ENCODE results near the gene GMPS.
"Not testable (repeated sequence)": the region's sequence is repeated elsewhere in the genome, so short reads cannot be mapped to it uniquely, and the experiment has no call there.

The GMPS gene

DNA sequence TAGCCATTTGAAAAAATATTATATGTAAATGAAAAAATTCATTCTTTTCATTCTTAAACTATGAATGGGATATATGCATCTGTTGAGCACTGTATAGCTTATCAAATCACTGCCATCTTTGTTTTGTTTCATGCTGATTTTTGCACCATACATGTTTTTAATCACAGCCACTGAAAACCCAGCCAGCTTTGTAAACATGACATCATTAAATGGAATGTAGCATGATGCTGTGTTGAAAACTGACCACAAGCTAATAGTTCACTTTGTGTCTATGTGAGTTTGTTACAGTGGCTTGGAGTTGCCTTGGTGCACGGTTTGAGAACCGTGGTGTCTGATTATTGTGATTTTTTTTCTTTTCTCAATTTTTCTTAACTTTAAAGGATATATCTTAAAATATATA lies 75.7 kb downstream of the GMPS start:
- DNase-seq, result no peak

DNA sequence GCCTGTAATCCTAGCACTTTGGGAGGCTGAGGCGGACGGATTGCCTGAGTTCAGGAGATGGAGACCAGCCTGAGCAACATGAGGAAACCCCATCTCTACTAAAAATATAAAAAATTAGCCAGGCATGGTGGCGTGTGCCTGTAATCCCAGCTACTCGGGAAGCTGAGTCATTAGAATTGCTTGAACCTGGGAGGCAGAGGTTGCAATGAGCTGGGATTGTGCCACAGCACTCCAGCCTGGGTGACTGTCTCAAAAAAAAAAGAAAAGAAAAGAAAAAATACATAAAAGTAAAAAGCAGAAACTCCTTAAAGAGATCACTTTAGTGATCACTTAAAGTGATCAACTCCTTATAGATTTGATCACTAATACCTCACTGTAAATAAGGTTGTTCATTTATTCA lies 78.0 kb downstream of the GMPS start:
- no peak for DNase-seq

DNA sequence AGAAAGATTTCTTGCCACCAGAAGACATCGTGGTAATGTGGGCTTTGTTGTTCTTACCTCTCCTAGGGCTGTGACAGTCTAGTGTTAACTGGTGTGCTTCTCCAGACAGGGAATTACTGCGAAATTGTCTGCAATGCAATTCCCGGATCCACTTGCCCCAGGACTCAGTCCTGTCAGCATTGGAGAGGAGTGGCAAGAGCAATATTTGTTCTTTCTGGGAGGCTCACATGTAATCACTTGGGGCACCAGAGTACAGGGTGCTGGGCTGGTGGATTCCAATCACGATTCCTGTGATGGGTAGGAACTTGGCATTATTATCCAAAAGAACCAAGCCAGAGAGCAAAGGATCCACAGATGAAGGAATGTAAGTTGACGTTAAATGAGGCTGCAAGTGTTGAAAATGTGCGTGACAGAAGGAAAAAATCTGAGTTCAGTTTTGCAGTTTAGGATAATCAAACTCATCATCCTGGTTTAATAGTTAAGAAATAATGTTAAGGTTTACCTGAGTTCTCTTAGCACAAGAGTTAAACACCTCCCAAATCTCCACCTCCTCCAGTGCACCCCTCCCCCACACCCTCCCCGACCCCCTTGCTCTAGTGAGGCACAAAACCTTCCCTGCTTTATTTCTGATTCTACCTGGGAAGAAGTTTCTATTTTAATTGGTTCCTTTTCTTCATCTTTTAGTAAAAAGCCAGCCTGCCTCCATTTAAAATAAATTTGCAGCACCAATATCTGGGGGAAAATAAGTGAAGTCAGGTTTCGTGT lies 79.2 kb downstream of the GMPS start:
- DNase-seq, result no peak

DNA sequence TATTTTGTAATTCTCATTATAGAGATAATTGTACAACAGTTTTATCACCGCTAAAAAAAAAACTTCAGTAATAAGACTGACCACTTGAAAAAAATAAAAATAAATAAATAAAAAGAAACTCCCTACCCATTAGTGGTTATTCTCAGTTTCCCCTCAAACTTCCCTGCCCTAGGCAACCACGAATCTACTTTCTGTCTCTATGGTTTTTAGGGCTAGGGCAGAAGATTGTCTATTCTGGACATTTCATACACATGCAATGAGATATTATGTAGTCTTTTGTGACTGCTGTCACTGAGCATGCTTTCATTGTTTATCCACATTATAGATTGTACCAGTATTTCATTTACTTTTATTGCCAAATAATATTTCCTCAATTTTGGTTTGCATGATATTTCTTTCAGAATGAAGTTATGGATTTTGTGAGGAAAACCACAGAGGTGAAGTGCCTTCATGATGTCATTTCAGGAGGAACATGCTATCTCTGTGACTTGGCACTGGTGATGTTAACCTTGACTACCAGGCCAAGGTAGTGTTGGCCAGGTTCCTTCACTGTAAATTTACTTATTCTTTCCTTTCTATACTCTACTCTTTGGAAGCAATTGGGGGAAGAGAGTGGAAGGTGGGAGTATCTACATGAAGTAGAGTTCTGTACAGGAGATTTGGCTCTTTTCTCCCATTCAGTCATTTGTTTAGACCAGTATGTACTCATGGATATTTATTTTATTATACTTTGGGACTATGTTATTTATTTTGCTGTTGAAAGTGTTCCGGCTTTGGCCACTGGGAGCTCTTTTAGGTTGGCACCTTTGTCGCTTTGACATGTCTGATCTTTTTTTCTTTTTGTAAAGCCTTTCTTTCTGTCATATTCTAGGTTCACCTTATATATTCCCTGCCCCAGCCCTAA lies 86.3 kb downstream of the GMPS start:
- no peak for DNase-seq

DNA sequence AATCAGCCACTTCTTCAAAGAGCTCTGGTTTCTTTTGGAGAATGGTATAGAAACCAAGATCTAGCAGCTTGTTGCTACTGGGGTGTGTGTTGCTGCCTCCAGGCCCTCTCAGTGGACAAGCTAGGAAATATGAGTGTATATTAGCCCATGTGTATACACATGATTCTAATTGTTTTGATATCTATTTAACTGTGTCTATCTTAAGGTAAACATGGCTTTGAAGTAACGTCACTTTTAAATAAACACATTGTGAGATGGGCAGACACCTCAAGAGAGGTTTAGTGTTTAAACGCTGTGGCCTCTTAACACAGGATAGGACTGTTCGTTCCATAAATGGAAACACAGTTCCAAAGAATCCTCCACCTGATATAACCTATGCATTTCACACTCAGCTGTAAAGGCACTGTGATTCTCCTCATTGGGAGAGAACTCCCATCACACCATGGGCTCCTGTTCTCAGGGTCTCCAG lies 87.0 kb downstream of the GMPS start:
- no peak for DNase-seq

DNA sequence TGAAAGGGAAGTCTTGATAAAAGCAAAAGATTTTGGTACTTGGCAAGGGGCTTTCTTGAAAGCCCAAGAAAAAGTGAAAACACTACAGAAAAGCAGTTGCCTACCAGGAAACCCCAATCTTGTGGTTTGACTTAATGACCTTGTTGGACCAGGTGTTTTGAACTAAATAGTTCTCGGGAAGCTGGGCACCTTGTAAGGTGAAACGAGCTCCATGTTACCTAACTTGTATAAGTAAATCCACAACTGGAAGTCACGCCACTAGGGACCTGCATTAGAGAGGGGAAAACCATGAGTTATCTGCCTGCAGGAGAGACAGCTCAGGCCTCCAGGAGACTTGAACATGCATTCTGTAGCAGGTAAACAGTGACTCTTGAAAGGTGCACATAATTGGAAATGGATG lies 88.2 kb downstream of the GMPS start:
- DNase-seq, result no peak

DNA sequence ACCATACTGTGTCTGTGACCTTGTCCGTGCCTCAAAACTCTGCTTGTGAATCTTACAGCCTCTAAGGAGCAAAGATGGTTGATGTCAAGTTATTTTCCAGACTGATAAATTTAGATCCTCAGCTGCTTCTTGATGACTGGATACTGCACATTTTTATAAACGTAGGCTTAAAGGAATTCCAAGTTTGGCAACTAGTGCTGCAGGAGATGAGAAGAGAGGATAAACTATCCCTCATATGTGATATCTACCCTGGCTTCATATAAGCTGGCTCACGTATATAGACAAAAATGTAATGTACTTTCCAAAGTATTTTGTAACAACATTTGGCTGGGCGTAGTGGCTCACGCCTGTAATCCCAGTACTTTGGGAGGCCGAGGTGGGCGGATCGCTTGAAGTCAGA lies 89.6 kb downstream of the GMPS start:
- no peak for DNase-seq

DNA sequence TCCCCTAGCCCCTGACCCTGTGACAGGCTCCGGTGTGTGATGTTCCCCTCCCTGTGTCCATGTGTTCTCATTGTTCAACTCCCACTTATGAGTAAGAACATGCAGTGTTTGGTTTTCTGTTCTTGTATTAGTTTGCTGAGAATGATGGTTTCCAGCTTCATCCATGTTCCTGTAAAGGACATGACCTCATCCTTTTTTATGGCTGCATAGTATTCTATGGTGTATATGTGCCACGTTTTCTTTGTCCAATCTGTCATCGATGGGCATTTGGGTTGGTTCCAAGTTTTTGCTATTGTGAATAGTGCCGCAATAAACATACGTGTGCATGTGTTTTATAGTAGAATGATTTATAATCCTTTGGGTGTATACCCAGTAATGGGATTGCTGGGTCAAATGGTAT lies 90.6 kb downstream of the GMPS start:
- not testable (repeated sequence) for DNase-seq

DNA sequence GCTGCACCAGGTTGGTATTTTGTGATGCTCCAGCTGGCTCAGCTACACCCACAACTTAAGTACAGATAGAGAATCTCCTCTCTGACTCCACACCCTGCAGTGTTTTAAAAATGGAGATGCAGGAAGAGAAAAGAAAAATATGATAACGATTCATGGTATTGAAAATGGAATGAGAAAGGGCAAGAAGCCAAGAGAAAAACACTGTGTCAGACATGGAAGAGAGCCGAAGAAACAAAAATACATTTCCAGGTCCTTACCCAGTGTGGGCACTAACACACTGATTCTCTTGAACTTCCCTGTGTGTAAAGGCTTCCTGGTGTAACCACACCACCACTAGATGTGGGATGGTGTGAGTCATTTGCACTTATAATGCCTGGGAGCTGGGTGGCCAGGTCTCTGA lies 93.1 kb downstream of the GMPS start:
- no peak for DNase-seq

DNA sequence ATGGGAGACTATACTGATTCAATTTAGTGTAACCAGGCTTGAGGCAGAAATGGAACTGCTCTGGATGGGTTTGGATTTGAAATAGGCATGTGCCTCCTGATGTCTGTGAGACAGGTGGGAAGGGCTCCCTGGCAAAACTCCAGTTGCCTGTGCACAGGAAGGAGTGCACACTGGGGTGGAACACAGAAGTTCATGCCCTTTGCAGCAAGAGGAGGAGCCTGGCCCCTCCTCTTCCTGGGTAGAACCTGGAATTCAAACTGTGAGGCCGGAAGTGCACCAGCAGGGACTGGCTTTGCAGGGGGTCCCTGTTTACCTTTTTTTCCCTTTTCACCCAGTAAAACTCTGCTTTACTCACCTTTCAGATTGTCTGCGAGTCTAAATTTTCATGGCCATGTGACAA lies 99.9 kb downstream of the GMPS start:
- DNase-seq, result no peak

DNA sequence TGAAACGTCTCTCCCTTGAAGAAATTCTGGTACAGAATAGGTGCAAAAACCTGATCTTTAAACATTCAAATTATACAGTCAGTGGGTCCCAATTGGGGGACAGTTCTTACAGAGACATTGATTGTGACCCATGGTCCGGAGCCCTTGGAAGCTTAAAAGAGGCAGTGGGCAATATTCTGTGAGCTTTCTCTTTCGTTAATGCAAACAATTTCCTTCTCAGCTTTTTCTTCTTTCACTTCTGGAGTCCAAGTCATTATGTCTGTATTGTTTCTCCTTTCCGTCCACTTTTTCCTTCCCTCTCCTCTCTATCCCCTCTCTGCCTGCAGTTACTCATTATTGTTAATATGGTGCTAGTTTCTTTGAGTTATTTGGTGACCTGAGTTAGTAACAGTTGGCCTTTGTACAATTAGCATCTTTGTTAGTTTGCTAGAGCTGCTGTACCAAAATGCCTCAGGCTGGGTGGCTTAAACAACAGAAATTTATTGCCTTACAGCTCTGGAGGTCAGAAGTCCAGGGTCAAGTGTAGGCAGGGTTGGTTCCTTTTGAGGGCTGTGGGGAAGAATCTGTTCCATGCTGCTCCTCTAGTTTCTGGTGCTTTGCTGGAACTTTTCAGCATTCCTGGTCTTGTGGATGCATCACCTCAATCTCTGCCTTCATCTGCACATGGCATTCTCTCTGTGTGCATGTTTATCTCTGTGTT lies 102.6 kb downstream of the GMPS start:
- DNase-seq, result no peak

DNA sequence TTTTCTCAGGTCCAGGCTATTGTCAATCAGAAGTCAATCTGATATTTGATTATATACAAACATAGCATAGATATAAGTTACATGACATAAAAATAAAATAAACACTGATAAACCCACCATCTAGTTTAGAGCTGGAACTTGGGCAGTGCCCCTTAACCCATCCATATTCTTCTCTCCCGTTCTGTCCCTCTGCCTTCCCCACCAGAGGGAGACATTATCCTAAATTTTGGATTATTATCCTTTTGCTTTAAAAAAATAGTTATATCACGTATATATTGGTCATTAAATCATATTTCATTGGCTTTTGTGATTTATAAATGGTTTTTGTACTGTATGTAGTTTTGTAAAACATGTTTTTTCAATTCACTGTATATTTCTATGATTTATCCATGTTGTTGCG lies 107.9 kb downstream of the GMPS start:
- DNase-seq, result no peak

DNA sequence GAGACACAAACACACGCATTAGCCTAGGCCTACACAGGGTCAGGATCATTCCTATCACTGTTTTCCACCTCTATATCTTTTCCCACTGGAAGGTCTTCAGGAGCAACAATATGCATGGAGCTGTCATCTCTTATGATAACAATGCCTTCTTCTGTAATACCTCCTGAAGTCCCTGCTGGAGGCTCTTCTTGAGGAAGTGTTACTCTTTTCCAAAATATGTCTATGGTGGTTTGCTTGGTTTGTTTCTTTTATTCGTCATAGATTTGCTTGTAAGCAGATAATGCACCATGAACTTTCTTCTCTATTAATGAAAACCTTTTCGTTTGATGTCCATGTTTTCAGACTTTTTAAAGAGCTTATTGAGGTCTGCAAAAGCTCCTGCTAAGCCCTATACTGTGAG lies 109.3 kb downstream of the GMPS start:
- DNase-seq, result no peak

DNA sequence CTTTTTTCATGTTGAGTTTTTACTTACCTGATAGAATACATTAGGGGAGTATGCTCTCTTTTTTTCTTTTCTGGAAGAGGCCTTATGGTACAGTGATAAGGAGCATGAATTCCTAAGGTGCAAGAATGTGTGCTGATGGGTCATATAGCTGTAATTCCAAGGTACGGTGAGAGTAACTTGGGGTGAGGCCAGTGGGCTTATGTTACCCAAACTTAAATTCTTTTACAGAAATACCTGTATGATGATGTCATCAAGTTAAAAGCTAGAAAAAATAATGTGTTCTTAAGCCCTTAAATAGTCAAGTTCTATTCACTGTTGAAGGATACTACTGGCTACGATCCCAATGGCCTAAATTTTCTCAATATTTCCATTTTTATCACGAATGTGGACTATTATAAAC lies 111.2 kb downstream of the GMPS start:
- DNase-seq, result no peak

DNA sequence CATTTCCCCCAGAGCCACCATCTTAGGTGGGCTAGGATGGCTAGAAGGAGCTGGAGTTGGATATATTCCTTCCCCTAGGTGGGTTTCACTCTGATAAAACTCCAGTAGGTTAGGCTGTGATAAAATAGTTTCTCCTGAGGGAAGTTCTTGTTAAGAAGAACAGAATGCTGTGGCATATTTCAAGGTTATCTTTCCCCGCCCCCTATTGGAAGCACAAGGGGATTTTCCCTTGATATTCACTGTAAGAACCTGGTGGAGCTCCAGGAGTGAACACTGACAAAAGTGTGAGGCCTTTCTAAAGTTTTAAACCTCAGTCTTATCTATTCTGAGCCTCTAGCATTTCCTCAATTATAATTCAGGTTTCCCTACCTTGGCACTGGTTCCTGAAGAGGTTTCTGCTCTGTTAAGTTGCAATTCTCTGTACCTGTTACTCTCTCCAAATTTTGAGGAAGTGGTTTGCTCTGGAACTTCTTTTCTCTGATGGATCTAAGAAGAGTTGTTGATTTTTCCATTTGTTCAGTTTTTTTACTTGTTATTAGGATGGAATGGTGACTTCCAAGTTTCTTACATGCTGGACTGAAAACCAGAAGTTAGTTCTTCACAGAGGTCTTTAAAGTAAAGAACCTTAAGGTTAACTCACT lies 113.5 kb downstream of the GMPS start:
- no peak for DNase-seq

DNA sequence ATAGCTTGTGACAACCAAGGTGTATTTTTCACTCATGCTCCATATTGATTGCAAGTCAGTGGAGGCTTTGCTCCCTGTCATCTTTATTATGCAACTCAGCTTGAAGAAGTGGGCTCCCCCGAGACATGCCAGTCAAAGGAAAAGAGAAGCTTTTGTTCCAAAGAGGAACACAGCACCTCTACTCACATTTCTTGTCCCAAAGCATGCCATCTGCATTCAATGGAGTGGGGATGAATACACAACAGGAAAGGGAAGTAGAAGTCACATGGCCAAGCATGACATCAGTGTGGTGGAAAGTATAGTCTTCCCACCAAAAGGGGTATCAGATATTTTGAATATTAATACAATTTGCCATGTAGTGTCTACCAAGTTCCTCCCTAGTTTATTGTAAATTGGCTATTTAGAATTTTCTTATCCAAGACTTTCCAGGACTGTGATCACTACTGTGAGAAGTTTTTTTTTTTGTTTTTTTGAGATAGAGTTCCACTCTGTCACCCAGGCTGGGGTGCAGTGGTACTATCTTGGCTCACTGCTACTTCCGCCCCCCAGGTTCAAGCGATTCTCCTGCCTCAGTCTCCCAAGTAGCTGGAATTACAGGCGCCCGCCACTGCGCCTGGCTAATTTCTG lies 114.5 kb downstream of the GMPS start:
- DNase-seq, result no peak

DNA sequence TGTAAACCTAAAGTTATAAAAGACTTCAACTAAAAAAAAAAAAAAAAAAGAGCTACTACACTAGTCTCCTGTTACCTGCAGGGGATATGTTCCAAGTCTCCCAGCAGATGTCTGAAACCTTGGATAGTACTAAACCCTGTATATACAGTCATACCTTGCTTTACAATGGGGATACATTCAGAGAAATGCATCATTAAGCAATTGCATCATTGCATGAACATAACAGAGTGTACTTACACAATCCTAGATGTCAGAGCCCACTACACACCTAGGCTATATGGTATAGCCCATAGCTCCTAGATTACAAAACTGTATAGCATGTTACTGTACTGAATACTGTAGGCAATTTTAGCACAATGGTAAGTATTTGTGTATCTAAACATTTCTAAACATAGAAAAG lies 119.1 kb downstream of the GMPS start:
- no peak for DNase-seq

DNA sequence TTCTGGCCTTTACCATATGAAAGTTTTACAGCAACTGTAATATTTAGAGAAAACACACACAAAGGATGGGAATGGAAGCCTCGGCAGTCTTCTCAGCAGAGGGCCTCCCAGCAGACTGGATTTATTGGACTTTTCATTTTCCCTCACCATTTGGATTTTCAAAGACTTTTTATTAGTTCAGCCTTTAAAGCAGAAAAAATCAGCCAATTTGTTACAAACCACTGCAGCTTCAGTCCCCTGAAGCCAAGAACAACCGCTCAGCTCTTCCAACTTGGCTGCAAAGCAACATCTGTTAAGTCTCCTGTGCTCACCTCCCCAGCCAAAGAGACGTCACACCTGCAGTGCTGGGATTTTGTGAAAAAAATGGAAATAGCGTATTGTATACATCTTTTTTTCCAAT lies 120.8 kb downstream of the GMPS start:
- DNase-seq, result no peak

DNA sequence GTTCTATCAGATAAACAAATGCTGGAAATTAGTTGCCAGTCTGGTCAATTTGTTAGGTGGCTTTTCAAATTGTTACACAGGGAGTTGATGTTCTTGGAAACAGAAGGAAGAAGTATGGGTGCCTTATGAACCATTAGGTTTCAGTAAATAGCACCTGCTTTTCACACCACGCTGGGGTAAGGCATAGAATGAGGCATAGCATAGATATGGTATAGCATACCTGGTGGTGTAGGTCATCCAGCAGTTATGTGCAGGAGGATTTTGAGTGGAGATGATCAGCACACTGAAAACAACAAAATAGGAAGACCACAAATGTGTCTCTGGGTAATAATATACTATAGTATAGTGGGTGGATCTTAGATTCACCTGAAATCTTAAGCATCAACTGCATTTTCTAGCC lies 121.4 kb downstream of the GMPS start:
- no peak for DNase-seq

Data from stimulated activated naive CD4-positive, alpha-beta T cell (primary cell).